ELR (cell line): ENCODE results near the gene FBXL7.

Experiments used
- DNase-seq: peaks from one replicate; pipeline ENCODE4 v3.0.0-alpha.2; 2015; ENCODE audit warnings: low read depth

Gene FBXL7

DNA sequence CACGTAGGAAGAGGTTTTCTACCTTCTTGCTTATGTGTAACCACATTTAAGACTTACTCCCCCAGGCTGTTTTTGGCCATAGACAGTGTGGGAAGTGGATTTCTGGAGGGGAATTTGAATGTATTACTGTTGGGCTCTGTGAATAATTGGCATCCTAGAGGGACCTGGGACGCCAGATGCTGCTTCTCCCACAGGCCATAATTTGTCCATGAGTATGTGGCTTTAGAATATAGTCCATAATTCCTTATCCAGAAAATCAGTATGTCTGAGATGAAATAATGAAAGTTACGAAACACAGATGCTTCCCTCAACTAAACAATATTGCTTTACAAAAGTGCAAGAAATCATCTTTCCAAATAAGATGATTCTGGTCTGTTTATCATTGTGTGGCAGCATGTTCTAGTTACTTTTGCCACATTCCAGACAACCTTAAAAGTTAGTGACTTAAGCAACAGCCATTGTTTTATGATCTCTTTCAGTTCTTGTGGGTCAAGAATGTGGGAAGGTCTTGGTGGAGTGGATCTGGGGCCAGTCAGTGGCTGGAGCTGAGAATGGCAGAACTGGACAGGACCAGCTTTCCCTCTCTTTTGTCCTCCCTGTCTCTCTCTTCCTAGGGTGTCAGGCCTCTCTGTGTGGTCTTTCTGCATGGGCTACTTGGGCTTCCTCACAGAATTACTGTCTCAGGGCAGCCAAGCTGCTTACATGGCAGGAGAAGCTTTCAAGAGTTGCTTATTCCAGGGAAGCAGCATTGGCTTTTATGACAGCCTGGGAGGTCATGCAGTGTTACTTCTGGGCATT is 79.4 kb downstream of the FBXL7 start:
- no peak for DNase-seq

GRCh38 chr5:15584528-15584927 is 84.5 kb downstream of the FBXL7 start:
- no peak for DNase-seq

- peak; percentile 31 for DNase-seq
Observed at GRCh38 chr5:15585128-15585527, 85.1 kb downstream of the FBXL7 start.

DNA sequence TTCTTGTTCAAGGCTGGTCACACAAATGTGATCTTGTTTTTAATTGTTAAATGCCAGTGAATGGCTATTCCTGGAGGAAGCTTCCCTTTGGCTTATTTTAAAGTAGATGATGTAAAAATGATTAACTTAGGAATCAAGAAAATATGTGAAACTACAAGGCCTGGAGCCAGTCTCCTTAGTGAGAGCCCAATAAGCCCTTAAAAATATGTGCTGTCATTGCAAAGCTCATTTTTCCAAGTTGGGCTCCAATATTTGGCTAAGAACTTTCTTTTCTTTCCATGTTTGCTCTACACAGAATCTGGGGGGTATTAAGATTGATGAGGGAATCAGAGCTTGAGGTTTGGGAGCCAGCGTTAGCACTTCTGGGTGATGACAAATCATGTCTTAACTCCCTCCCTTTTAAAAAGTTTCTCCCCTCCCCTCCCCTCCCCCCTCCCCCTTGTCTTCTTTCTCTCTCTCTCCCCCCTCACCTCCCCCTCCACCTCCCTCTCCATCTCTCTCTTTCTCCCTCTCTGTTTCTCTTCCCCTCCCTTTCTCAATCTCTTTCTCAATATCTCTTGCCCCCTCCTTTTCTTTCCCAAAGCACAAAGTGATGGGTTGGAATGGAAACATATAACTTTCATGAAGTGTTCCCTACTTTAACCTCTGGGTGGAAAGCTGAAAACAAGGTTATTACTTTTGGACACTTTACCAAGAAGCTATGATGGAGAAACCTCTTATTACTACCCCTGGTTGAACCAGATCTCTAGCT is 86.0 kb downstream of the FBXL7 start:
- DNase-seq, result no peak

GRCh38 chr5:15587916-15588315 is 87.9 kb downstream of the FBXL7 start:
- DNase-seq, result no peak

- no peak for DNase-seq
Observed at GRCh38 chr5:15592728-15593127, 92.7 kb downstream of the FBXL7 start.

DNA sequence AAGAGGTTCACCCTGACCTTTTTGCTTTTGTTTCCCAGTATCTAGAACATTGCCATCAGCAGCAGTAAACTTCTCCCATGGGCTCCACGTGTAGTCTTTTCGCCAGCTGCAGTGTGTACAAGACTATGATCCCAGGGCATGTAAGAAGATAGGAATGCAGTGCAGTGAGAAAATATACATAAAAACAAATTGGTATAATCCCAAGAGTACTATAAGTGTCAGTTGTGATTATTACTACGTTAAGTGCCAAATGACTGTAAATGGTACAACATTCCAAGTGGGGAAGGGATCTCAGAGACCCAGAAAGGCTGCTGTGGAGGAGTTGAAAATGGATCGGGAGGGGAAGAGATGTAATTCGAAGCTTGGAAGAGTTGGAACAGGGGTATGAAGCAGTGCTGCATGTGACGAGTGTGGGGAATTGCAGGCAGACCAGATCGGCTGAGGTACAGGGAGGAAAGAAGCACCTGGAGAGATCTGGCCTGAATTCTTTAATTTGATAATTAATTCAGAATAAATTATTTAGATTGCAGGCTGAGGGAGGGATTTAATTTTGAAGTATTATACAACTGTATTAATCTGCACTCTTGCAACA is 95.1 kb downstream of the FBXL7 start:
- no peak for DNase-seq

GRCh38 chr5:15595929-15596328 is 95.9 kb downstream of the FBXL7 start:
- DNase-seq, result no peak

DNA sequence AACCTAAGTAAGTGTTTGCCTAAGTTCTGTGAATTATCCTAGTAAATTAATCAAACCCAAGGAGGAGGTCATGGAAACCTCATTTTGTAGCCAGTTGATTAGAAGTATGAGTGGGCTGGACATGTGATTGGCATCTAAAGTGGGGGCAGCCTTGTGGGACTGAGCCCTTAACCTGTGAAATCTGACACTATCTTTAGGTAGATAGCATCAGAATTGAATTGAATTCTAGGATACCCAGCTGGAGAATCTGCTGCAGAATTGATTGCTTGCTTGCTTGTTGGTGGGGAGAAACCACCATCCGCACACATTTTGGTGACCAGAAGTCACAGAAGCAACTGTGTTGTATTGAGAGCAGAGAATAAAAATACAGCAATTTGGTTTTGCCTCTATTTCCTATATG is 97.0 kb downstream of the FBXL7 start:
- DNase-seq, result no peak

GRCh38 chr5:15597804-15598203 is 97.8 kb downstream of the FBXL7 start:
- DNase-seq, result no peak

DNA sequence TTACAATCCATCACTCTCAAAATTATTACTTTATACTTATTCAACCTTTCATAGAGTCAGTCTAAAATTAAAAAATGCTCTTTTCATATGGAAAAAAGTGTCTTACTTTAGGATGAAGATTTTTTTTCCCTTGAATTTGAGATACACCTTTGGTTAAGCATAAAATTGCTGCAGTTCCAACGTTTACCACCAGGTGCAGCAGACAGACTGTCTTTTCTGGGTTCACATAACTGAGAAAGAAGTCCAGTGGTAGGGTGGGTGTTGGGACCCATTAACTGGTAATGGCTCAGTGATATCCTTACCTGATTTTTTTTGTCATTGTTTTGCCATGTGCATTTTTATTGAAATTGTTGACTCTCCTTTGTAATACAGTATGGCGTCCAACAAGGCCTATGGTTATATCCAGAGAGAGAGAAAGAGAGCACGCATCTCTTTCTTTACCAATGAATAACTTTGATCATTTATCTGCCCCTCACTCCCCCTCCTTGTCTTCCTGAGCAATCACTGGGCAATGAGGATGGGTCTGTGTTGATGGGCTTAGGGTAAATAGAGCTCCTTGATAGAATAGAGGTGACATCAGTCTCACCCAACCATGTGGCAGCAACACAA is 98.4 kb downstream of the FBXL7 start:
- DNase-seq, result peak; percentile 51

GRCh38 chr5:15600035-15600434 is 100.1 kb downstream of the FBXL7 start:
- no peak for DNase-seq

- DNase-seq, result no peak
Observed at GRCh38 chr5:15601274-15601673, 101.3 kb downstream of the FBXL7 start.

DNA sequence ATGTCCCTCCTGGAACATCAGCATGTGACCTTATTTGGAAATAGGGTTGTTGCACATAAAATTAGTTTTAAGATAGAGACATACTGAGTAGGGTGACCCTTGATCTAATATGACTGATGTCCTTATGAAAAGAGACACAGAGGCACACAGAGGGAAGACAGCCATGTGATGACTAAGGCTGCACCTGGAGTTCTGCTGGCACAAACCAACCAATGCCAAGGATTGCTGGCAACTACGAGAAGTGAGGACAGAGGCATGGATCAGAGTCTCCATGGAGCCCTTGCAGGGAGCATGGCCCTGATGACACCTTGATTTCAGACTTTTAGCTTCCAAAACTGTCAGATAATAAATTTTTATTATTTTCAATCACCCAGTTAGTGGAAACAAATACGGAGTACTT is 101.9 kb downstream of the FBXL7 start:
- no peak for DNase-seq

- DNase-seq, result no peak
Observed at GRCh38 chr5:15604986-15605385, 105.0 kb downstream of the FBXL7 start.

GRCh38 chr5:15606197-15606596 is 106.2 kb downstream of the FBXL7 start:
- DNase-seq, result no peak

DNA sequence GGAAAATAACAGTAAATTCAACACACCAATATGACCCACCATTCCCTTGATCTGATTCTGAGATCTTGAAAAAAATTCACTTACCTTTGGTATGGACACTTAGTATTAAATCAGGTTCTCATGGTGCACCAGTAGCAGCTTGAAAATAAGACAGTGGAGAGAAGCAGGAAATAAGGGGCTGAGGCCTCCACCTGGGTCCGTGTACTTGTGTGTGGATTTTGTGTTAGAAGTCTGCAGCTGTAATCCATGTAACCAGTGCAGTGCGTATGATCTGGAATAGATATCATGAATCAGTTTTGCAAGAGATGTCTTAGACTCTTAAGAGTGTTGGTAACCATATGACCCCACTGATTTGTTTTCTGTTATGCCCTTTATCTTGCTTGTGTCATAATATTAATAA is 107.1 kb downstream of the FBXL7 start:
- no peak for DNase-seq

- no peak for DNase-seq
Observed at GRCh38 chr5:15609076-15609725, 109.2 kb downstream of the FBXL7 start.

GRCh38 chr5:15610216-15610615 is 110.2 kb downstream of the FBXL7 start:
- DNase-seq, result no peak

- no peak for DNase-seq
Observed at GRCh38 chr5:15611008-15611407, 111.0 kb downstream of the FBXL7 start.

DNA sequence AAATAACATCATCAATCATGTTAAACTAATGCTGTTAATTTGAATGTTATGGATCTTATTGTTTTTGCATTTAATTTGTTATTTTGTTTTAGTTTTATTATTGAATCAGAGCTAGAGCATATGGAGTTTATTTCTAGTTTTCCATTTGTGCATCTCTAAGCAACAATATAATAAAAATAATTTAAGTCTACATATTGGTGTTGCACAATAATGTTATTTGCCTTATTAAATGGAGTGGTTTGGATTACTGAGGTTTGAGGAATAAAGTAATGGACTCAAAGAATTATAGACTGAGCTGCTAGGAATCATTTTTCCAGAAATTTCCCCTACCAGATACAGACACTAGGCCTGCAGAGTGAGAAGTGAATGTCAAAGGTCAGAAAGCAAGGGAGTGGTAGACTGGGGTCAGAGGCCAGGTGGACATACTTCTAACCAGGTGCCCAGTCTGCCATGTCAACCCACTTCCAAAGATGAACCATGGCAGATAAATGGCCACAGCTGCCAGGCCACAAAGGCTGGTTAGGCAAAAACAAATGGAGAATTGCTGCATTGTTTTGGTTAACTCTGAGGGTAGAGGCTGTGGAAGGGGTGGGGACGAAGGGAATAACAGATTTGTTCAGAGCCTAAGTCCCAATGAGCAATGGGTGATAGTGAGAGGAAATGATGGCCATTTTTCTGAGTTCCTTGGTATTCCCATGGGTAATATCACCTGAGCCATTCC is 113.1 kb downstream of the FBXL7 start:
- no peak for DNase-seq

- DNase-seq, result no peak
Observed at GRCh38 chr5:15614679-15615078, 114.7 kb downstream of the FBXL7 start.
